DMS153 treated with DMSO at 0.1 percent for 48 hours (cell line): ENCODE data around the gene SLC35G6.

Experiments
- DNase-seq: peaks from one replicate; lab custom pipeline; 2025; ENCODE audit not compliant: unreplicated experiment; lab: John Stamatoyannopoulos, UW

Gene SLC35G6

DNA sequence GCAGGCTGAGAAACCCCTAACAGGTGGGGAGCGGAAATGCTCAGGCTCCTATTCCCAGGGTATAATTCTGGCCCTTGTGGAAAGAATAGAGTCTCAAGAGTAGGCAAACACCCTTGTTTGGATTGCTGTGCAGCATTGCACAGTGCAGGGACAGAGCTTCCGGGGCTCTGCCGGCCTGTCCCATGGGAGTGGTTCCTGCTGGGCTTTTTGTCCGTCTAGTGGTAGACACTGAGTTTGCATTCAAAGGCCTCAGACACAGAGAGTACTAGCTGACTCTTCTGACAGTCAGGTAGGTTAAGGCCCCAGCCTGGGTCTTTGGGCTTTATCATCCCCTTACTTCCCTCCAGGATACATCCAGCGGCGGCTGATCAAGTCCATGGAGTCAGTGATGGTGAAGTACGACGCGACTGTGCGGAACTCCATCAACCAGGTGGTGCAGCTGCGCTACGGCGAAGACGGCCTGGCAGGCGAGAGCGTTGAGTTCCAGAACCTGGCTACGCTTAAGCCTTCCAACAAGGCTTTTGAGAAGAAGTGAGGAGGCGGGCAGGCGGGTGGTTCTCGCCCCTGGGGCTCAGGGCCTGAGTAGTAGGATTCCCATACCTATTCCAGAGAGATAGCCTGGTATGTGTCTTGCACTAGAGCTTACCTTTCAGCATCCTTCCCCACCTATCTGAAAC is 21.1 kb downstream of the SLC35G6 start:
- no peak for DNase-seq

DNA sequence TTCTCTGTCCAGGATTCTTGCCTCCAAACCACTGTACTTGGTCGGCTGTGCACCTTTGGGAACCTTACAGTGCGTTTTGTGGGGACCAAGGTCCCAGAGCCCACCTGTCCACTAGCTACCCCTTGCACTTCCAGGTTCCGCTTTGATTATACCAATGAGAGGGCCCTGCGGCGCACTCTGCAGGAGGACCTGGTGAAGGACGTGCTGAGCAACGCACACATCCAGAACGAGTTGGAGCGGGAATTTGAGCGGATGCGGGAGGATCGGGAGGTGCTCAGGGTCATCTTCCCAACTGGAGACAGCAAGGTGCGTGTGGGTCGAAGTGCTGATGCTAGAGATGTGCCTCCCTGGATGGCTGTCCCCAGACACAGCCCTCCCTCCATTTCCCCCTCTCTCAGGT is 21.7 kb downstream of the SLC35G6 start:
- DNase-seq, result no peak

GRCh38 chr17:7503521-7503920 is 22.3 kb downstream of the SLC35G6 start:
- DNase-seq, result no peak

DNA sequence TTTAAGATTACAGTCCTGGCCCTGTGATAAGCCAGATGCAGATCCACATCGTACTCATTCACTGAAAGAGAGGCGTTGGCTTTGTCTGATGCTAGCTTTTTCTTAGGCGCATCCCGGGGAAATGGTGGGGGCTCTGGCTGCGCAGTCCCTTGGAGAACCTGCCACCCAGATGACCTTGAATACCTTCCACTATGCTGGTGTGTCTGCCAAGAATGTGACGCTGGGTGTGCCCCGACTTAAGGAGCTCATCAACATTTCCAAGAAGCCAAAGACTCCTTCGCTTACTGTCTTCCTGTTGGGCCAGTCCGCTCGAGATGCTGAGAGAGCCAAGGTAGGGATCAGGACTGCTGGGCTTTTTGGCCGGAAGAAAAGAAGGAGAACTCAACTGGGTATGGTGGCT is 26.9 kb downstream of the SLC35G6 start:
- DNase-seq, result no peak

- no peak for DNase-seq
Observed at GRCh38 chr17:7508846-7509245, 27.6 kb downstream of the SLC35G6 start.

- no peak for DNase-seq
Observed at GRCh38 chr17:7509937-7510336, 28.7 kb downstream of the SLC35G6 start.

DNA sequence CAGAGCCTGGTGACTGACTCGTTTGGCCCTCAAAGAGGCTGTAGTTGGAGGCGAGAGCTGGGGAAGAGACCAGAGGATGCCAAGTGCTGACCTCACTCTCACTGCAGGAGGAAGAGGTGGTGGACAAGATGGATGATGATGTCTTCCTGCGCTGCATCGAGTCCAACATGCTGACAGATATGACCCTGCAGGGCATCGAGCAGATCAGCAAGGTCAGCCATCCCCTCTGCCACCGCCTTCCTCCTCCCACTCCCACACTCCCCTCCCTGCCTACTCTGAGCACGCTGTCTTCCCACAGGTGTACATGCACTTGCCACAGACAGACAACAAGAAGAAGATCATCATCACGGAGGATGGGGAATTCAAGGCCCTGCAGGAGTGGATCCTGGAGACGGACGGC is 29.9 kb downstream of the SLC35G6 start:
- no peak for DNase-seq

GRCh38 chr17:7512105-7512504 is 30.9 kb downstream of the SLC35G6 start:
- DNase-seq, result no peak

GRCh38 chr17:7512824-7513540 is 31.7 kb downstream of the SLC35G6 start:
- DNase-seq, result no peak

DNA sequence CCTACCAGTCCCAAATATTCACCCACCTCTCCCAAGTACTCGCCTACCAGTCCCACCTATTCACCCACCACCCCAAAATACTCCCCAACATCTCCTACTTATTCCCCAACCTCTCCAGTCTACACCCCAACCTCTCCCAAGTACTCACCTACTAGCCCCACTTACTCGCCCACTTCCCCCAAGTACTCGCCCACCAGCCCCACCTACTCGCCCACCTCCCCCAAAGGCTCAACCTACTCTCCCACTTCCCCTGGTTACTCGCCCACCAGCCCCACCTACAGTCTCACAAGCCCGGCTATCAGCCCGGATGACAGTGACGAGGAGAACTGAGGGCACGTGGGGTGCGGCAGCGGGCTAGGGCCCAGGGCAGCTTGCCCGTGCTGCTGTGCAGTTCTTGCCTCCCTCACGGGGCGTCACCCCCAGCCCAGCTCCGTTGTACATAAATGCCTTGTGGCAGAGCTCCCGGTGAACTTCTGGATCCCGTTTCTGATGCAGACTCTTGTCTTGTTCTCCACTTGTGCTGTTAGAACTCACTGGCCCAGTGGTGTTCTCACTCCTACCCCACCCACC is 32.7 kb downstream of the SLC35G6 start:
- DNase-seq, result no peak

GRCh38 chr17:7515911-7516610 is 34.8 kb downstream of the SLC35G6 start:
- no peak for DNase-seq

DNA sequence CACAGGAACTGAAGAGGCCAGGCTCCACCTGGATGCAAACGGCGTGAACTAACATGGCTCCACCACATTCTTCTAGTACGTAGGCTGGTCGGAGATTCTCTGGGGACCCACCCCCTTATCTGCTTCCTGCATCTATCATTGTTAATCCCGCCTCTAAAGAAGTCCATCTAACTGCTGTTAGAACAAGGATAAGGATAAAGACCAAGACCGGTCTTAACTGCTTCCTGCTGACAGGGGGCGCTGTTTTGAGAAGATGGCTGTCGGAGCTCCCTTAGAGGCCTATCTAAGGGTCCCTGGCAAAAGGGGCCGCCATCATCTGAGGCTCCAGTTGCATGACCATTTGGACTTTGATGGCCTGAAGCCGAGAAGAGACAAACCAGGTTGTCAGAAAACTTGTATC is 41.8 kb downstream of the SLC35G6 start:
- no peak for DNase-seq

DNA sequence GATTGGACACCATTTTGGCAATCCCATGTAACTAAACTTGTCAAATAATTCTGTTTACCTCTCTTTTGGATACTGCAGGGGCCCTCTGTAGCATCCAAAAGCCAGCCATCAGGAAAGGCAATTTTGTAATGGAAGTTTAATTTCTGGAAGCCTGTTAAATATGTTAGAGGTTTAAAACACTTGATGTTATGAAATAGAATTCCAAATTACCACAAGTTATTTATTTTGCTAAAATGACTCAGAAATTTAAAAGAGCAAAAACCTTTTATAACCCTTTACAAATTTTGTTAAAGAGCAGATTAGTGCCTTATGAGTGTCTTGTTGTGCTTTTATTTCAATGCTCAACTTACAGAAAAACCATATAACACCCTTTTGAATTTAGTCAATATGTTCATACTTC is 47.6 kb downstream of the SLC35G6 start:
- no peak for DNase-seq

- DNase-seq, result no peak
Observed at GRCh38 chr17:7530023-7530900, 49.0 kb downstream of the SLC35G6 start.
